ENCODE measurements around the gene SCN3B.

GRCh38 chr11:123640677-123641494, 13.5 kb downstream of the SCN3B start:
- TF ChIP-seq TAF1 (IDR thresholded peaks at IDR 0.05; ENCODE audit: low read depth, low read length): no peak
- no peak for TF ChIP-seq POLR2AphosphoS5 (IDR thresholded peaks at IDR 0.05; ENCODE audit: low read depth, low read length)
- TF ChIP-seq POLR2A (IDR thresholded peaks at IDR 0.05; ENCODE audit: low read depth, low read length): no peak
- no peak for TF ChIP-seq POU2F2 (IDR thresholded peaks at IDR 0.05; ENCODE audit: low read depth, low read length)
- TF ChIP-seq PAX5 (IDR thresholded peaks at IDR 0.05; ENCODE audit: insufficient read depth, low read length, severe bottlenecking): no peak
- no peak for TF ChIP-seq SPI1 (IDR thresholded peaks at IDR 0.05; ENCODE audit: low read depth, low read length)
